GM23338 (cell line): ENCODE data around the gene PVALEF. TPM values are rescaled to one million over a fixed set of nuclear protein-coding genes. Genes with fewer than 3 reads are reported as not detected.

Experiments used
- ATAC-seq: fragments of 200-7000 bp; cut with Tn5 transposase; 3 replicates; pipeline ENCODE4 v1.9.1; 2020
- DNase-seq: peaks from one replicate; pipeline ENCODE4 v3.0.0-alpha.2; 2015; ENCODE audit warnings: low spot score
- H2AFZ ChIP-seq: fragments of 200-600 bp; sonication (generic); 2 replicates; pipeline ENCODE4 v1.8.0; 2016; ENCODE audit warnings: antibody characterized with exemption, mild to moderate bottlenecking, moderate library complexity
- H3F3A ChIP-seq: fragments of 200-600 bp; sonication (generic); replicated peaks from 2 replicates; pipeline ENCODE4 v1.8.0; 2017; ENCODE audit warnings: antibody characterized with exemption, mixed run types, low read depth
- H3K27ac ChIP-seq: fragments of 200-600 bp; sonication (generic); 2 replicates; pipeline ENCODE4 v1.6.1; 2016; ENCODE audit warnings: low read depth
- H3K27me3 ChIP-seq: fragments of 200-600 bp; sonication (generic); 2 replicates; pipeline ENCODE4 v1.8.0; 2016; ENCODE audit warnings: mild to moderate bottlenecking, mixed run types, moderate library complexity; ENCODE audit not compliant: insufficient read depth
- H3K36me3 ChIP-seq: fragments of 200-600 bp; sonication (generic); 2 replicates; pipeline ENCODE4 v1.8.0; 2016; ENCODE audit warnings: mild to moderate bottlenecking; ENCODE audit not compliant: insufficient read depth
- H3K4me1 ChIP-seq: fragments of 200-600 bp; sonication (generic); 2 replicates; pipeline ENCODE4 v1.8.0; 2016; ENCODE audit warnings: mild to moderate bottlenecking, moderate library complexity; ENCODE audit not compliant: insufficient read depth
- H3K4me2 ChIP-seq: fragments of 200-600 bp; sonication (generic); 2 replicates; pipeline ENCODE4 v1.7.1; 2017; ENCODE audit warnings: mixed run types
- H3K4me3 ChIP-seq: fragments of 200-600 bp; sonication (generic); 2 replicates; pipeline ENCODE4 v1.6.1; 2016; ENCODE audit warnings: mixed run types
- H3K79me2 ChIP-seq: fragments of 200-600 bp; sonication (generic); replicated peaks from 2 replicates; pipeline ENCODE4 v1.8.0; 2017; ENCODE audit warnings: mild to moderate bottlenecking; ENCODE audit not compliant: insufficient read depth
- H3K9me2 ChIP-seq: fragments of 200-600 bp; sonication (generic); 2 replicates; pipeline ENCODE4 v1.8.0; 2017; ENCODE audit not compliant: insufficient read depth
- H4K20me1 ChIP-seq: fragments of 200-600 bp; sonication (generic); replicated peaks from 2 replicates; pipeline ENCODE4 v1.8.0; 2017; ENCODE audit warnings: mild to moderate bottlenecking; ENCODE audit not compliant: insufficient read depth
- H3K27ac Mint-ChIP-seq: 2 replicates; pipeline ENCODE4 v1.8.0; 2020; ENCODE audit warnings: inconsistent platforms, mild to moderate bottlenecking, moderate library complexity, mixed read lengths
- H3K27me3 Mint-ChIP-seq: 3 replicates; pipeline ENCODE4 v1.8.0; 2022; ENCODE audit warnings: low read depth, mild to moderate bottlenecking, moderate library complexity, mixed read lengths, inconsistent platforms; ENCODE audit not compliant: insufficient read depth, poor library complexity
- H3K36me3 Mint-ChIP-seq: 3 replicates; pipeline ENCODE4 v1.8.0; 2021; ENCODE audit warnings: low read depth, mild to moderate bottlenecking, inconsistent platforms, moderate library complexity, mixed read lengths
- H3K4me1 Mint-ChIP-seq: 3 replicates; pipeline ENCODE4 v1.8.0; 2020; ENCODE audit warnings: mild to moderate bottlenecking, inconsistent platforms, mixed read lengths
- H3K4me3 Mint-ChIP-seq: 3 replicates; pipeline ENCODE4 v1.8.0; 2021; ENCODE audit warnings: moderate library complexity, mild to moderate bottlenecking, inconsistent platforms, mixed read lengths
- H3K9me3 Mint-ChIP-seq: 3 replicates; pipeline ENCODE4 v1.8.0; 2020; ENCODE audit warnings: moderate library complexity, mild to moderate bottlenecking, inconsistent platforms, mixed read lengths
- ETS1 ChIP-seq: IDR thresholded peaks from 2 replicates; pipeline ENCODE4 v1.6.1; 2016; ENCODE audit warnings: antibody characterized with exemption
- EZH2phosphoT487 ChIP-seq: fragments of 200-600 bp; sonication (generic); IDR thresholded peaks from one replicate; pipeline ENCODE4 v1.8.1; 2018; ENCODE audit warnings: antibody characterized with exemption; ENCODE audit not compliant: unreplicated experiment
- JUNB ChIP-seq: IDR thresholded peaks from one replicate; pipeline ENCODE4 v1.6.1; 2016; ENCODE audit warnings: antibody characterized with exemption; ENCODE audit not compliant: unreplicated experiment
- REST ChIP-seq: IDR thresholded peaks from one replicate; pipeline ENCODE4 v1.6.1; 2018; ENCODE audit warnings: antibody characterized with exemption; ENCODE audit not compliant: unreplicated experiment
- STAT1 ChIP-seq: IDR thresholded peaks from one replicate; pipeline ENCODE4 v1.6.1; 2016; ENCODE audit warnings: antibody characterized with exemption; ENCODE audit not compliant: unreplicated experiment
- ZNF114 ChIP-seq: fragments of 250-450 bp; sonication (Bioruptor Pico); IDR thresholded peaks from 2 replicates; pipeline ENCODE4 v1.5.0; 2020; ENCODE audit warnings: mild to moderate bottlenecking, moderate library complexity
- polyA plus RNA-seq: library from polyadenylated mRNA; unstranded; fragments of >200 nt; fragmentation: Nextera tagmentation; extraction: Ambion mirVana; gene quantifications from 2 replicates; pipeline ENCODE4 v1.2.1, GENCODE V29; 2016
- total RNA-seq: library from RNA; depleted of rRNA; stranded (reverse); fragments of >200 nt; shearing (Covaris generic); gene quantifications from 2 replicates; pipeline ENCODE4 v1.2.3, GENCODE V29; 2014

The PVALEF gene
- total and polyA plus RNA-seq, 2 experiments from 2014 or later: not detected

- H4K20me1 ChIP-seq: no peaks in the 10 kb centered on the region
- ATAC-seq: no peak
- no peak overlapping the region for H2AFZ ChIP-seq
These were observed 22.5 kb downstream of the PVALEF start for GRCh38 chr17:81187586-81188490.

More at GRCh38 chr17:81187586-81188490, 22.5 kb downstream of the PVALEF start:
- H3K27me3 ChIP-seq: no peaks in the 10 kb centered on the region
- no peak overlapping the region for H3K27ac ChIP-seq
- no peaks in the 10 kb centered on the region for H3K9me2 ChIP-seq
- DNase-seq: no peak
- Mint-ChIP-seq H3K36me3 (0 out of 3 replicates have a peak, but pooled peaks cover 4% of the 10 kb centered on the region), H3K27me3 (peaks cover 11% of the 10 kb centered on the region), H3K27ac (no peak overlapping the region), H3K9me3 (no peaks in the 10 kb centered on the region; the same call in 2 of the 3 replicates), H3K4me1 (no peaks in the 10 kb centered on the region; the same call in 2 of the 3 replicates), H3K4me3 (no peak overlapping the region)
- no peak overlapping the region for H3K4me3 ChIP-seq
- no peaks in the 10 kb centered on the region for H3K79me2 ChIP-seq
- H3F3A ChIP-seq: no peaks in the 10 kb centered on the region
- H3K4me1 ChIP-seq: no peaks in the 10 kb centered on the region
- no peak for TF ChIP-seq JUNB
- no peak for TF ChIP-seq EZH2phosphoT487
- TF ChIP-seq ETS1: no peak
- TF ChIP-seq REST: no peak
- no peak for TF ChIP-seq ZNF114
- no peak for TF ChIP-seq STAT1
- no peaks in the 10 kb centered on the region for H3K36me3 ChIP-seq
- no peak overlapping the region for H3K4me2 ChIP-seq
